ENCODE measurements around the gene NMRK2. TPM values are rescaled to one million over a fixed set of nuclear protein-coding genes. Genes with fewer than 3 reads are reported as not detected.

The NMRK2 gene
- total RNA-seq, 1 donor from 2014 or later, result 4.0 TPM

DNA sequence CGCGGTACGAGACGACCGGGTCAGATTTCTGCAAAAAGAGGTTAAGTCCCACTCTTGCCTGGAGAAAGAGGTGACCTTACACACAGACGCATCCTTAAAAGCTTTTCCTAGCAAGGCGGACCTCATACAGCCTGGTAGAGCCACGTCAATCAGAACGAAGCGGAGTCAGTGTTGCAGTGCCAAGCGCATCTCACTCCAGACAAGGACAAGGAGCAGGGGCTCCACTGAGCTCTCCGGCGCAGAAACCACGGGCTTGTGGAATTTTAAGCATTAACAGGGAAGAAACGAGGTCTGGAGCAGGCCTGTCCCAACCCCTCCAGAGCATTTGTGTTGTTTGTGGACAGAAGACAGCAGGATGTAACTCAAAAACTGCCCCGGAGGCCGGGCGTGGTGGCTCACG lies 45.3 kb downstream of the NMRK2 start:
- Mint-ChIP-seq H3K27ac (ENCODE audit: unreplicated experiment) (peak overlapping the region; percentile 44), H3K36me3 (ENCODE audit: unreplicated experiment) (no peaks in the 10 kb centered on the region), H3K9me3 (ENCODE audit: unreplicated experiment) (peaks cover 6% of the 10 kb centered on the region), H3K4me3 (ENCODE audit: unreplicated experiment) (no peak overlapping the region), H3K4me1 (ENCODE audit: low read depth, unreplicated experiment) (peaks cover under 1% of the 10 kb centered on the region), H3K27me3 (ENCODE audit: unreplicated experiment) (peaks cover 1% of the 10 kb centered on the region)
- no peak for DNase-seq
- TF ChIP-seq CTCF (IDR thresholded peaks at IDR 0.05; ENCODE audit: partially characterized antibody, unreplicated experiment), result no peak

GRCh38 chr19:3979289-3979673 lies 46.4 kb downstream of the NMRK2 start:
- Mint-ChIP-seq H3K27ac (ENCODE audit: unreplicated experiment) (peak overlapping the region; percentile 64), H3K27me3 (ENCODE audit: unreplicated experiment) (peaks cover 1% of the 10 kb centered on the region), H3K36me3 (ENCODE audit: unreplicated experiment) (no peaks in the 10 kb centered on the region), H3K9me3 (ENCODE audit: unreplicated experiment) (peaks cover 10% of the 10 kb centered on the region), H3K4me3 (ENCODE audit: unreplicated experiment) (no peak overlapping the region), H3K4me1 (ENCODE audit: low read depth, unreplicated experiment) (peaks cover 11% of the 10 kb centered on the region)
- TF ChIP-seq CTCF (IDR thresholded peaks at IDR 0.05; ENCODE audit: partially characterized antibody, unreplicated experiment), result no peak
- no peak for DNase-seq

DNA sequence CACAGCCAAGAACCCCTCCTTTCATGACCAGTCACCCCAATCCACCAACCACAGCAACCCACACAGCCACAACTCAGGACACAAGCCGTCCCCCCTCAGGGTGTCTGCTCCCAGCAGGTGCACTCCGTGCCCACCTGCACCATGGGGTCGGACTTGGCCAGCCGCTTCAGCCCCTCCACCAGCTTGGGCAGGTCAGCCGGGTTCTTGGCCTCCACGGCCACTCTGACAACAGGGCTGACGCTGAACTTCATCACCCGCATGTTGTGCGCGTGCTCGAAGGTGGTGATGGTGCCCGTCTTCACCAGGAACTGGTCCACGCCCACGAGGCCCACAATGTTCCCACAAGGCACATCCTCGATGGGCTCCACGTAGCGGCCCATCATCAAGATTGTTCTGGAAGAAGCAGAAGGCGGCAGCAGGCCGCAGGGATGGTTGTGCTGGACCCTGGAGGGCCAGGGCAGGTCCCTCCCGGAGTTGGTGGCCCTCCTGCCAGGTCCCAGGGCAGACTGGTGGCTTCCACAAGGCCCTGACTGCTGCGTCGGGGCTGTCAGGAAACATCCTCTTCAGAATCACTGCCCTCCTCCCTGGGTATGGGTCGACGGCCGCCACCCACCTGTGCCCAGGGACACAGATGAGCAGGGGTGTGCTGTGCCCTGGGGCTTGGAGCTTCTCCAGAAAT lies 46.9 kb downstream of the NMRK2 start:
- DNase-seq, result no peak
- Mint-ChIP-seq H3K27ac (ENCODE audit: unreplicated experiment) (peak overlapping the region; percentile 64), H3K36me3 (ENCODE audit: unreplicated experiment) (no peaks in the 10 kb centered on the region)

GRCh38 chr19:3980353-3981251 lies 47.7 kb downstream of the NMRK2 start:
- H3K27ac Mint-ChIP-seq (ENCODE audit: unreplicated experiment), result no peak overlapping the region
- no peak overlapping the region for H3K4me3 Mint-ChIP-seq (ENCODE audit: unreplicated experiment)
- no peaks in the 10 kb centered on the region for H3K36me3 Mint-ChIP-seq (ENCODE audit: unreplicated experiment)
- H3K27me3 Mint-ChIP-seq (ENCODE audit: unreplicated experiment), result peaks cover 5% of the 10 kb centered on the region
- no peak for TF ChIP-seq CTCF (IDR thresholded peaks at IDR 0.05; ENCODE audit: partially characterized antibody, unreplicated experiment)
- peaks cover 19% of the 10 kb centered on the region for H3K9me3 Mint-ChIP-seq (ENCODE audit: unreplicated experiment)
- H3K4me1 Mint-ChIP-seq (ENCODE audit: low read depth, unreplicated experiment), result peaks cover 11% of the 10 kb centered on the region
- no peak for DNase-seq

More for the DNA sequence above, 46.9 kb downstream of the NMRK2 start:
- no peak for TF ChIP-seq CTCF (IDR thresholded peaks at IDR 0.05; ENCODE audit: partially characterized antibody, unreplicated experiment)
- peaks cover 15% of the 10 kb centered on the region for H3K9me3 Mint-ChIP-seq (ENCODE audit: unreplicated experiment)
- peaks cover 11% of the 10 kb centered on the region for H3K4me1 Mint-ChIP-seq (ENCODE audit: low read depth, unreplicated experiment)
- no peak overlapping the region for H3K4me3 Mint-ChIP-seq (ENCODE audit: unreplicated experiment)
- H3K27me3 Mint-ChIP-seq (ENCODE audit: unreplicated experiment), result peaks cover 5% of the 10 kb centered on the region

- Mint-ChIP-seq H3K4me1 (ENCODE audit: low read depth, unreplicated experiment) (peaks cover 14% of the 10 kb centered on the region), H3K27me3 (ENCODE audit: unreplicated experiment) (peaks cover 5% of the 10 kb centered on the region), H3K4me3 (ENCODE audit: unreplicated experiment) (no peak overlapping the region), H3K9me3 (ENCODE audit: unreplicated experiment) (peaks cover 20% of the 10 kb centered on the region), H3K27ac (ENCODE audit: unreplicated experiment) (peak overlapping the region; percentile 76), H3K36me3 (ENCODE audit: unreplicated experiment) (no peaks in the 10 kb centered on the region)
- no peak for TF ChIP-seq CTCF (IDR thresholded peaks at IDR 0.05; ENCODE audit: partially characterized antibody, unreplicated experiment)
- DNase-seq, result no peak
Measured at GRCh38 chr19:3981373-3981735, 48.5 kb downstream of the NMRK2 start.
